HepG2 (cell line): ENCODE measurements around the gene NOTO. TPM values are rescaled to one million over a fixed set of nuclear protein-coding genes. Genes with fewer than 3 reads are reported as not detected.

Source experiments
- EHMT2 ChIP-seq: fragments of 200-600 bp; sonication (generic); IDR thresholded peaks from 2 replicates; pipeline ENCODE4 v1.7.0; 2017; ENCODE audit warnings: antibody characterized with exemption, low read depth, low read length, borderline replicate concordance
- HDAC1 ChIP-seq: sonication (generic); formaldehyde crosslinking; IDR thresholded peaks from 2 replicates; pipeline ENCODE4 v1.5.1; 2020; ENCODE audit warnings: mild to moderate bottlenecking, missing genetic modification reagents
- HOXA9 ChIP-seq: sonication (generic); formaldehyde crosslinking; IDR thresholded peaks from 2 replicates; pipeline ENCODE4 v1.8.1; 2022; ENCODE audit warnings: missing genetic modification reagents, mild to moderate bottlenecking, moderate library complexity, borderline replicate concordance
- LCORL ChIP-seq, 2 experiments: fragments of 450-650 bp in 1 of 2; sonication (generic) in 1 of 2; formaldehyde crosslinking in 1 of 2; IDR thresholded peaks; 2 replicates each; pipeline versions ENCODE4 v1.5.0 to v1.6.1; 2017 to 2020; ENCODE audit warnings: antibody characterized with exemption in 1 of 2, missing genetic modification reagents in 1 of 2
- MEIS2 ChIP-seq: sonication (generic); formaldehyde crosslinking; IDR thresholded peaks from 2 replicates; pipeline ENCODE4 v1.9.0; 2021; ENCODE audit warnings: mild to moderate bottlenecking, missing genetic modification reagents
- NFAT5 ChIP-seq: sonication (generic); formaldehyde crosslinking; IDR thresholded peaks from 2 replicates; pipeline ENCODE4 v1.4.0; 2020; ENCODE audit warnings: missing genetic modification reagents
- NFKB2 ChIP-seq: sonication (generic); formaldehyde crosslinking; IDR thresholded peaks from 2 replicates; pipeline ENCODE4 v1.4.0; 2020; ENCODE audit warnings: missing genetic modification reagents, borderline replicate concordance
- PHB2 ChIP-seq: fragments of 450-650 bp; IDR thresholded peaks from 2 replicates; pipeline ENCODE4 v1.6.1; 2018; ENCODE audit not compliant: partially characterized antibody
- TBX3 ChIP-seq: fragments of 450-650 bp; IDR thresholded peaks from 2 replicates; pipeline ENCODE4 v1.6.1; 2017; ENCODE audit warnings: antibody characterized with exemption, mild to moderate bottlenecking, inconsistent platforms, borderline replicate concordance
- ZNF383 ChIP-seq: sonication (generic); formaldehyde crosslinking; IDR thresholded peaks from 2 replicates; pipeline ENCODE4 v1.4.0; 2020; ENCODE audit warnings: missing genetic modification reagents, mild to moderate bottlenecking, borderline replicate concordance
- ZNF746 ChIP-seq: sonication (generic); formaldehyde crosslinking; IDR thresholded peaks from 2 replicates; pipeline ENCODE4 v1.8.0; 2022; ENCODE audit warnings: mild to moderate bottlenecking, missing genetic modification reagents
- ZNF790 ChIP-seq: sonication (generic); formaldehyde crosslinking; IDR thresholded peaks from 2 replicates; pipeline ENCODE4 v1.8.0; 2022; ENCODE audit warnings: missing genetic modification reagents, mild to moderate bottlenecking, borderline replicate concordance
- ZUFSP ChIP-seq: sonication (generic); formaldehyde crosslinking; IDR thresholded peaks from 2 replicates; pipeline ENCODE4 v1.9.0; 2021; ENCODE audit warnings: missing genetic modification reagents, mild to moderate bottlenecking, borderline replicate concordance
- polyA plus RNA-seq, 8 experiments: library from polyadenylated mRNA; depleted of rRNA in 3 of 8; stranded (reverse) in 7 of 8; unstranded in 1 of 8; fragments of >200 nt; fragmentation: Illumina TruSeq in 4 of 8; extraction: Trizol in 4 of 8; gene quantifications; 2 replicates each; pipeline versions ENCODE4 v1.2.1 to v1.2.3, GENCODE V29; 2011 to 2016; ENCODE audit warnings: low read depth in 4 of 8, missing spikeins in 1 of 8, mixed read lengths in 1 of 8; ENCODE audit not compliant: insufficient read depth in 1 of 8
- total RNA-seq, 5 experiments: library from RNA; depleted of rRNA; stranded (reverse); fragments of >200 nt; fragmentation: Illumina TruSeq; extraction: Trizol; gene quantifications; 2 replicates each; pipeline ENCODE4 v1.2.3, GENCODE V29; 2016; ENCODE audit warnings: low read depth in 1 of 5
- TF ChIP-seq, protein P1 (sequence below): sonication (generic); formaldehyde crosslinking; IDR thresholded peaks from 2 replicates; pipeline ENCODE4 v1.9.0; 2021; ENCODE audit warnings: missing genetic modification reagents, borderline replicate concordance
- TF ChIP-seq, protein P2 (sequence below), 2 experiments: IDR thresholded peaks; 2 replicates each; pipeline ENCODE4 v1.6.1; 2011 to 2012; ENCODE audit warnings: low read length in 2 of 2, borderline replicate concordance in 1 of 2, low read depth in 1 of 2, mild to moderate bottlenecking in 1 of 2, moderate library complexity in 1 of 2

NOTO gene
- total and polyA plus RNA-seq, 2 of the 13 experiments (the other 11 are each of a cell fraction or from before 2014, with no cell fraction given): not detected

GRCh38 chr2:73233932-73234832, 31.8 kb downstream of the NOTO start, which contains the start of gene CCT7 (continued):
- TF ChIP-seq, protein P1, sequence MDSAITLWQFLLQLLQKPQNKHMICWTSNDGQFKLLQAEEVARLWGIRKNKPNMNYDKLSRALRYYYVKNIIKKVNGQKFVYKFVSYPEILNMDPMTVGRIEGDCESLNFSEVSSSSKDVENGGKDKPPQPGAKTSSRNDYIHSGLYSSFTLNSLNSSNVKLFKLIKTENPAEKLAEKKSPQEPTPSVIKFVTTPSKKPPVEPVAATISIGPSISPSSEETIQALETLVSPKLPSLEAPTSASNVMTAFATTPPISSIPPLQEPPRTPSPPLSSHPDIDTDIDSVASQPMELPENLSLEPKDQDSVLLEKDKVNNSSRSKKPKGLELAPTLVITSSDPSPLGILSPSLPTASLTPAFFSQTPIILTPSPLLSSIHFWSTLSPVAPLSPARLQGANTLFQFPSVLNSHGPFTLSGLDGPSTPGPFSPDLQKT (CRISPR knock-in tag): no peak
- TF ChIP-seq EHMT2: no peak
- peak; percentile 97 for TF ChIP-seq NFAT5 (CRISPR knock-in tag)
- peak; percentile 8; the same call in 1 of the 2 replicates for TF ChIP-seq TBX3
- TF ChIP-seq, protein P2, sequence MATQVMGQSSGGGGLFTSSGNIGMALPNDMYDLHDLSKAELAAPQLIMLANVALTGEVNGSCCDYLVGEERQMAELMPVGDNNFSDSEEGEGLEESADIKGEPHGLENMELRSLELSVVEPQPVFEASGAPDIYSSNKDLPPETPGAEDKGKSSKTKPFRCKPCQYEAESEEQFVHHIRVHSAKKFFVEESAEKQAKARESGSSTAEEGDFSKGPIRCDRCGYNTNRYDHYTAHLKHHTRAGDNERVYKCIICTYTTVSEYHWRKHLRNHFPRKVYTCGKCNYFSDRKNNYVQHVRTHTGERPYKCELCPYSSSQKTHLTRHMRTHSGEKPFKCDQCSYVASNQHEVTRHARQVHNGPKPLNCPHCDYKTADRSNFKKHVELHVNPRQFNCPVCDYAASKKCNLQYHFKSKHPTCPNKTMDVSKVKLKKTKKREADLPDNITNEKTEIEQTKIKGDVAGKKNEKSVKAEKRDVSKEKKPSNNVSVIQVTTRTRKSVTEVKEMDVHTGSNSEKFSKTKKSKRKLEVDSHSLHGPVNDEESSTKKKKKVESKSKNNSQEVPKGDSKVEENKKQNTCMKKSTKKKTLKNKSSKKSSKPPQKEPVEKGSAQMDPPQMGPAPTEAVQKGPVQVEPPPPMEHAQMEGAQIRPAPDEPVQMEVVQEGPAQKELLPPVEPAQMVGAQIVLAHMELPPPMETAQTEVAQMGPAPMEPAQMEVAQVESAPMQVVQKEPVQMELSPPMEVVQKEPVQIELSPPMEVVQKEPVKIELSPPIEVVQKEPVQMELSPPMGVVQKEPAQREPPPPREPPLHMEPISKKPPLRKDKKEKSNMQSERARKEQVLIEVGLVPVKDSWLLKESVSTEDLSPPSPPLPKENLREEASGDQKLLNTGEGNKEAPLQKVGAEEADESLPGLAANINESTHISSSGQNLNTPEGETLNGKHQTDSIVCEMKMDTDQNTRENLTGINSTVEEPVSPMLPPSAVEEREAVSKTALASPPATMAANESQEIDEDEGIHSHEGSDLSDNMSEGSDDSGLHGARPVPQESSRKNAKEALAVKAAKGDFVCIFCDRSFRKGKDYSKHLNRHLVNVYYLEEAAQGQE (IDR thresholded peaks at IDR 0.05; ENCODE audit: borderline replicate concordance in 1 of 2, low read depth in 1 of 2, low read length in 2 of 2): peak in 1 of 2 experiments; percentile 70; a peak in 1 of 4 replicates
- peak; percentile 75; the same call in 1 of the 2 replicates for TF ChIP-seq ZNF383 (CRISPR knock-in tag)
- TF ChIP-seq HOXA9 (CRISPR knock-in tag): peak; percentile 59; the same call in 1 of the 2 replicates
- TF ChIP-seq HDAC1 (CRISPR knock-in tag): peak; percentile 83
- 0 out of 2 replicates have a peak, but pooled peaks have one; percentile 72 for TF ChIP-seq ZNF790 (CRISPR knock-in tag)
- TF ChIP-seq MEIS2 (CRISPR knock-in tag): peak; percentile 51; the same call in 1 of the 2 replicates
- peak; percentile 62 for TF ChIP-seq LCORL (IDR thresholded peaks at IDR 0.05)
- peak; percentile 74 for TF ChIP-seq LCORL (CRISPR knock-in tag; IDR thresholded peaks at IDR 0.05)
- TF ChIP-seq ZNF746 (CRISPR knock-in tag): peak; percentile 77
- no peak for TF ChIP-seq ZUFSP (CRISPR knock-in tag)
- TF ChIP-seq PHB2: no peak
- TF ChIP-seq NFKB2: peak; percentile 96
